Esophagus muscularis mucosa (tissue), 4 donors: ENCODE data around the gene THSD7A.

Source experiments
- EP300 ChIP-seq: sonication (generic); formaldehyde crosslinking; IDR thresholded peaks from one replicate; pipeline ENCODE4 v1.6.1; 2017; ENCODE audit warnings: antibody characterized with exemption
- POLR2A ChIP-seq: fragments of 450-650 bp; IDR thresholded peaks from one replicate; pipeline ENCODE4 v1.6.1; 2017; ENCODE audit warnings: antibody characterized with exemption, moderate library complexity, mild to moderate bottlenecking, low read depth
- POLR2AphosphoS5 ChIP-seq, 2 donors: sonication (generic); formaldehyde crosslinking; IDR thresholded peaks; one replicate each; pipeline ENCODE4 v1.6.1; 2017; ENCODE audit warnings: antibody characterized with exemption in 2 of 2
- TF ChIP-seq, protein P1 (sequence below), 3 experiments: fragments of 200-600 bp in 2 of 3; fragments of 450-650 bp in 1 of 3; sonication (generic) in 2 of 3; IDR thresholded peaks; one replicate each; pipeline ENCODE4 v1.5.1; 2017 to 2019; ENCODE audit warnings: antibody characterized with exemption in 3 of 3, mild to moderate bottlenecking in 2 of 3, moderate library complexity in 1 of 3

DNA sequence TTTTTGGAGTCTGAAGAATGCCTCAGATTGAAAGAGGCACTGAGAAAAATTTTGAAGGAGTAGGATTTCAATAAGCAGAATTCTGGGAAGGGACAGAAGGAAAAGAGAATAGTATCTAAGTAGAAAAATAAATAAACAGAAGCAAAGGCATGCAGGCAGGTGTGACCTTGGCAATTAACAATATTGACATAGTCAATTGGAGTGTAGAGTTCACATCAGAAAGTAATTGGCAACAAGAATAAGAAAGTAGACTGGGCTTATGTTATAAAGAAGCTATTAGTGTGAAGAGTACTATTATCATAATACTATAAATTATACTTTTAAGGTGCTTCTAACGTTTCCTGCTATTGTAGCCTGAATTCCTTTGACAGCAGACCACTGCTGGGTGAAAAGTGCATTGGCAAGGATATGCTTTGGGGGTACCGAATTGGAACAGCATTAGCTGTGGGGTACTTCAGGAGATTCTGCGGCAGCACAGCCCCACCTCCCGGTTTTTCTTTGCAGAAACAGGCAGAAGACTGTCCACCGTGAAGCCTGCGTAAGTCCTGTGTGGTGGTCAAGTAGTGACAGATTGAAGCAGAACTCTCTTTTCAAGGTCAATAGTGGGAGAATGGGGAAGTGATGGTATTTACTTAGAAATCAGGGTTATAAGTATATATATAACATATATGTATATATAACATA, 357.0 kb downstream of the THSD7A start:
- TF ChIP-seq, protein P1, sequence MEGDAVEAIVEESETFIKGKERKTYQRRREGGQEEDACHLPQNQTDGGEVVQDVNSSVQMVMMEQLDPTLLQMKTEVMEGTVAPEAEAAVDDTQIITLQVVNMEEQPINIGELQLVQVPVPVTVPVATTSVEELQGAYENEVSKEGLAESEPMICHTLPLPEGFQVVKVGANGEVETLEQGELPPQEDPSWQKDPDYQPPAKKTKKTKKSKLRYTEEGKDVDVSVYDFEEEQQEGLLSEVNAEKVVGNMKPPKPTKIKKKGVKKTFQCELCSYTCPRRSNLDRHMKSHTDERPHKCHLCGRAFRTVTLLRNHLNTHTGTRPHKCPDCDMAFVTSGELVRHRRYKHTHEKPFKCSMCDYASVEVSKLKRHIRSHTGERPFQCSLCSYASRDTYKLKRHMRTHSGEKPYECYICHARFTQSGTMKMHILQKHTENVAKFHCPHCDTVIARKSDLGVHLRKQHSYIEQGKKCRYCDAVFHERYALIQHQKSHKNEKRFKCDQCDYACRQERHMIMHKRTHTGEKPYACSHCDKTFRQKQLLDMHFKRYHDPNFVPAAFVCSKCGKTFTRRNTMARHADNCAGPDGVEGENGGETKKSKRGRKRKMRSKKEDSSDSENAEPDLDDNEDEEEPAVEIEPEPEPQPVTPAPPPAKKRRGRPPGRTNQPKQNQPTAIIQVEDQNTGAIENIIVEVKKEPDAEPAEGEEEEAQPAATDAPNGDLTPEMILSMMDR (IDR thresholded peaks at IDR 0.05), result no peak
- TF ChIP-seq POLR2AphosphoS5 (IDR thresholded peaks at IDR 0.05) (no peak), EP300 (no peak), POLR2A (no peak)
